ENCODE results near the gene ACOT6. TPM values are rescaled to one million over a fixed set of nuclear protein-coding genes. Genes with fewer than 3 reads are reported as not detected.
"Not testable (repeated sequence)": the region's sequence is repeated elsewhere in the genome, so short reads cannot be mapped to it uniquely, and the experiment has no call there.

Gene ACOT6
- total and polyA plus RNA-seq, 5 donors from 2014 or later, result 0.16 TPM; not detected in 4

GRCh38 chr14:73582102-73582979 lies 30.0 kb upstream of the ACOT6 start:
- H3K36me3 Mint-ChIP-seq, result peaks cover 19% of the 10 kb centered on the region
- not testable (repeated sequence) for ATAC-seq (ENCODE audit: low read depth in 2 of 2); DNase-seq; H3K9me3 ChIP-seq (ENCODE audit: control insufficient read depth in 2 of 2, low read length in 2 of 2); H3K9me3 Mint-ChIP-seq; H3K27ac ChIP-seq (ENCODE audit: insufficient read depth, low read length, poor library complexity, severe bottlenecking); H3K4me1 ChIP-seq (ENCODE audit: control insufficient read depth, insufficient read depth, low read length, poor library complexity, severe bottlenecking); H3K36me3 ChIP-seq (ENCODE audit: control insufficient read depth, insufficient read depth, low read length); H3K4me3 Mint-ChIP-seq; H3K27me3 ChIP-seq (ENCODE audit: control insufficient read depth, insufficient read depth, low read length); H3K27me3 Mint-ChIP-seq; H3K4me1 Mint-ChIP-seq; H3K4me3 ChIP-seq (ENCODE audit: low read depth, low read length)
- H3K27ac Mint-ChIP-seq, result peak overlapping the region in 1 of 3 donors; percentile 53

- no peaks in the 10 kb centered on the region for H3K36me3 ChIP-seq (ENCODE audit: control insufficient read depth, insufficient read depth, low read length)
- Mint-ChIP-seq H3K4me3 (peak overlapping the region in 1 of 4 donors; percentile 32), H3K36me3 (no peaks in the 10 kb centered on the region), H3K9me3 (no peaks in the 10 kb centered on the region), H3K27ac (no peak overlapping the region), H3K27me3 (no peaks in the 10 kb centered on the region), H3K4me1 (peaks cover 0 to 11% (median 2%) of the 10 kb centered on the region in 4 donors)
- H3K4me3 ChIP-seq (ENCODE audit: low read depth, low read length), result no peak overlapping the region
- peaks cover 4% of the 10 kb centered on the region for H3K4me1 ChIP-seq (ENCODE audit: control insufficient read depth, insufficient read depth, low read length, poor library complexity, severe bottlenecking)
- DNase-seq, result no peak
- no peaks in the 10 kb centered on the region for H3K27me3 ChIP-seq (ENCODE audit: control insufficient read depth, insufficient read depth, low read length)
- H3K9me3 ChIP-seq (ENCODE audit: control insufficient read depth in 2 of 2, low read length in 2 of 2), result no peaks in the 10 kb centered on the region
- ATAC-seq (ENCODE audit: low read depth in 2 of 2), result no peak
- H3K27ac ChIP-seq (ENCODE audit: insufficient read depth, low read length, poor library complexity, severe bottlenecking), result no peak overlapping the region
These were observed 23.6 kb upstream of the ACOT6 start for GRCh38 chr14:73588695-73589094.

- peaks cover 4% of the 10 kb centered on the region for H3K4me1 ChIP-seq (ENCODE audit: control insufficient read depth, insufficient read depth, low read length, poor library complexity, severe bottlenecking)
- H3K4me3 ChIP-seq (ENCODE audit: low read depth, low read length), result no peak overlapping the region
- H3K4me1 Mint-ChIP-seq, result peaks cover 0 to 11% (median 2%) of the 10 kb centered on the region in 4 donors
- H3K9me3 ChIP-seq (ENCODE audit: control insufficient read depth in 2 of 2, low read length in 2 of 2), result no peaks in the 10 kb centered on the region
- H3K36me3 ChIP-seq (ENCODE audit: control insufficient read depth, insufficient read depth, low read length), result no peaks in the 10 kb centered on the region
- H3K36me3 Mint-ChIP-seq, result no peaks in the 10 kb centered on the region
- H3K27me3 Mint-ChIP-seq, result no peaks in the 10 kb centered on the region
- H3K27ac Mint-ChIP-seq, result no peak overlapping the region
- H3K4me3 Mint-ChIP-seq, result peak overlapping the region in 1 of 4 donors; percentile 79
- no peaks in the 10 kb centered on the region for H3K9me3 Mint-ChIP-seq
- H3K27me3 ChIP-seq (ENCODE audit: control insufficient read depth, insufficient read depth, low read length), result no peaks in the 10 kb centered on the region
- DNase-seq (no peak), ATAC-seq (ENCODE audit: low read depth in 2 of 2) (no peak)
- no peak overlapping the region for H3K27ac ChIP-seq (ENCODE audit: insufficient read depth, low read length, poor library complexity, severe bottlenecking)
These were observed 23.2 kb upstream of the ACOT6 start for GRCh38 chr14:73589116-73589515.

GRCh38 chr14:73590673-73591004 lies 21.7 kb upstream of the ACOT6 start:
- not testable (repeated sequence) for H3K27me3 Mint-ChIP-seq; ATAC-seq (ENCODE audit: low read depth in 2 of 2); H3K4me3 ChIP-seq (ENCODE audit: low read depth, low read length); H3K27ac Mint-ChIP-seq; H3K9me3 Mint-ChIP-seq; H3K36me3 Mint-ChIP-seq; DNase-seq; H3K4me3 Mint-ChIP-seq; H3K36me3 ChIP-seq (ENCODE audit: control insufficient read depth, insufficient read depth, low read length); H3K4me1 ChIP-seq (ENCODE audit: control insufficient read depth, insufficient read depth, low read length, poor library complexity, severe bottlenecking); H3K9me3 ChIP-seq (ENCODE audit: control insufficient read depth in 2 of 2, low read length in 2 of 2); H3K27me3 ChIP-seq (ENCODE audit: control insufficient read depth, insufficient read depth, low read length); H3K27ac ChIP-seq (ENCODE audit: insufficient read depth, low read length, poor library complexity, severe bottlenecking)
- peaks cover 0 to 11% (median 2%) of the 10 kb centered on the region in 4 donors for H3K4me1 Mint-ChIP-seq

GRCh38 chr14:73591690-73592449 lies 20.4 kb upstream of the ACOT6 start, which contains the start of gene ACOT4:
Gene ACOT4, plus strand, starts transcription at chr14:73591873. Its CDS starts 87 bp downstream, at chr14:73591960.
- H3K9me3 ChIP-seq (ENCODE audit: control insufficient read depth in 2 of 2, low read length in 2 of 2), result no peaks in the 10 kb centered on the region
- Mint-ChIP-seq H3K4me1 (peaks cover 0 to 11% (median 2%) of the 10 kb centered on the region in 4 donors), H3K27me3 (no peaks in the 10 kb centered on the region), H3K36me3 (no peaks in the 10 kb centered on the region), H3K9me3 (no peaks in the 10 kb centered on the region), H3K4me3 (peak within 1 kb of the TSS; percentile 79 to 87 (median 83)), H3K27ac (peak within 1 kb of the TSS; percentile 65 to 87 (median 80))
- peak within 1 kb of the TSS; percentile 19 for H3K27ac ChIP-seq (ENCODE audit: insufficient read depth, low read length, poor library complexity, severe bottlenecking)
- DNase-seq (peak; percentile 22 to 74 (median 71)), ATAC-seq (ENCODE audit: low read depth in 2 of 2) (peak; percentile 80 to 84)
- no peaks in the 10 kb centered on the region for H3K36me3 ChIP-seq (ENCODE audit: control insufficient read depth, insufficient read depth, low read length)
- peak within 1 kb of the TSS; percentile 62 for H3K4me3 ChIP-seq (ENCODE audit: low read depth, low read length)
- H3K4me1 ChIP-seq (ENCODE audit: control insufficient read depth, insufficient read depth, low read length, poor library complexity, severe bottlenecking), result peaks cover 4% of the 10 kb centered on the region
- no peaks in the 10 kb centered on the region for H3K27me3 ChIP-seq (ENCODE audit: control insufficient read depth, insufficient read depth, low read length)

GRCh38 chr14:73594491-73594890 lies 17.8 kb upstream of the ACOT6 start:
- H3K4me3 Mint-ChIP-seq, result no peak overlapping the region
- H3K9me3 Mint-ChIP-seq, result no peaks in the 10 kb centered on the region
- Histone ChIP-seq H3K4me3 (ENCODE audit: low read depth, low read length) (no peak overlapping the region), H3K4me1 (ENCODE audit: control insufficient read depth, insufficient read depth, low read length, poor library complexity, severe bottlenecking) (peaks cover 4% of the 10 kb centered on the region), H3K36me3 (ENCODE audit: control insufficient read depth, insufficient read depth, low read length) (no peaks in the 10 kb centered on the region), H3K27me3 (ENCODE audit: control insufficient read depth, insufficient read depth, low read length) (no peaks in the 10 kb centered on the region), H3K27ac (ENCODE audit: insufficient read depth, low read length, poor library complexity, severe bottlenecking) (no peak overlapping the region), H3K9me3 (ENCODE audit: control insufficient read depth in 2 of 2, low read length in 2 of 2) (no peaks in the 10 kb centered on the region)
- peaks cover 0 to 11% (median 2%) of the 10 kb centered on the region in 4 donors for H3K4me1 Mint-ChIP-seq
- H3K27me3 Mint-ChIP-seq, result no peaks in the 10 kb centered on the region
- ATAC-seq (ENCODE audit: low read depth in 2 of 2), result no peak
- no peak for DNase-seq
- no peaks in the 10 kb centered on the region for H3K36me3 Mint-ChIP-seq
- no peak overlapping the region for H3K27ac Mint-ChIP-seq

GRCh38 chr14:73599499-73599898 lies 12.8 kb upstream of the ACOT6 start:
- no peak for DNase-seq
- no peaks in the 10 kb centered on the region for H3K9me3 Mint-ChIP-seq
- no peak overlapping the region for H3K27ac Mint-ChIP-seq
- peaks cover 8% of the 10 kb centered on the region for H3K27me3 Mint-ChIP-seq
- Histone ChIP-seq H3K27me3 (ENCODE audit: control insufficient read depth, insufficient read depth, low read length) (no peaks in the 10 kb centered on the region), H3K4me3 (ENCODE audit: low read depth, low read length) (no peak overlapping the region), H3K27ac (ENCODE audit: insufficient read depth, low read length, poor library complexity, severe bottlenecking) (no peak overlapping the region), H3K9me3 (ENCODE audit: control insufficient read depth in 2 of 2, low read length in 2 of 2) (no peaks in the 10 kb centered on the region), H3K4me1 (ENCODE audit: control insufficient read depth, insufficient read depth, low read length, poor library complexity, severe bottlenecking) (no peaks in the 10 kb centered on the region), H3K36me3 (ENCODE audit: control insufficient read depth, insufficient read depth, low read length) (no peaks in the 10 kb centered on the region)
- no peak overlapping the region for H3K4me3 Mint-ChIP-seq
- no peak for ATAC-seq (ENCODE audit: low read depth in 2 of 2)
- H3K4me1 Mint-ChIP-seq, result no peaks in the 10 kb centered on the region
- no peaks in the 10 kb centered on the region for H3K36me3 Mint-ChIP-seq

Data from CD4-positive, CD25-positive, alpha-beta regulatory T cell (primary cell).